Head of caudate nucleus (tissue), 42 donors: Measurements from ENCODE around the gene TCF25.

Experiments
- DNase-seq, 42 donors: peaks; one replicate each; pipeline versions ENCODE4 v3.0.0 to v3.0.0-alpha.2; 2020 to 2021; ENCODE audit warnings: mixed read lengths in 7 of 42
- intact Hi-C: fragments of 100-400 bp; cut with DNase I; formaldehyde crosslinking; loops from one replicate; pipeline ENCODE4 v1.15.0; 2022

Gene TCF25

GRCh38 chr16:89898201-89898967 lies 25.0 kb downstream of the TCF25 start:
- DNase-seq, result peak in 3 of 42 donors; percentile 23 to 47 (median 33)

GRCh38 chr16:89899879-89900481 lies 26.6 kb downstream of the TCF25 start:
- intact Hi-C loops, result no loop called here
- peak in 31 of 42 donors; percentile 25 to 85 (median 63) for DNase-seq

More at GRCh38 chr16:89898201-89898967, 25.0 kb downstream of the TCF25 start:
- intact Hi-C loops, result no loop called here

DNA sequence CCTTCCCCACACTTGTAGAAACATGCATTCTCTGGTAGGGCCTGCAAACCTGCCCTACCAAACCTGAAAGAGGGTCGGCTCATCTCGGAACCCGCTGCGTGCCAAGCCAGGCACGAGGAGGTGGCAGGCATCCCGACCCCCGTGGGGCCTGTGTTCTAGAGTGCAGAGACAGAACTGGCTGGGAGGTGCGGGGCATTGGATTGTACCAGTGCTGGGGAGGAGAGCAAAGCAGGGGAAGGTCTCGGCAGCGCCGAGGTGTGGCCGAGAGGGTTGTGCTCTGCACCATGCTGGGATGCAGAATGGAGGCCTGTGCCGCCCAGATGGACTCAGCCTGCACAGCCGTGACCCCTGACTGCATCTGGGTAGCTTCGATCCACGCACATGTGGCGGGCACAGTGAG lies 27.5 kb downstream of the TCF25 start:
- no peak for DNase-seq
- intact Hi-C loops, result no loop called here

- intact Hi-C loops, result no loop called here
- DNase-seq, result no peak
These were observed 29.6 kb downstream of the TCF25 start for GRCh38 chr16:89902980-89903379.

- no peak for DNase-seq
- intact Hi-C loops, result no loop called here
These were observed 30.6 kb downstream of the TCF25 start for GRCh38 chr16:89903908-89904515.

- DNase-seq, result no peak
- intact Hi-C loops, result no loop called here
These were observed 31.5 kb downstream of the TCF25 start for GRCh38 chr16:89904606-89905510.

DNA sequence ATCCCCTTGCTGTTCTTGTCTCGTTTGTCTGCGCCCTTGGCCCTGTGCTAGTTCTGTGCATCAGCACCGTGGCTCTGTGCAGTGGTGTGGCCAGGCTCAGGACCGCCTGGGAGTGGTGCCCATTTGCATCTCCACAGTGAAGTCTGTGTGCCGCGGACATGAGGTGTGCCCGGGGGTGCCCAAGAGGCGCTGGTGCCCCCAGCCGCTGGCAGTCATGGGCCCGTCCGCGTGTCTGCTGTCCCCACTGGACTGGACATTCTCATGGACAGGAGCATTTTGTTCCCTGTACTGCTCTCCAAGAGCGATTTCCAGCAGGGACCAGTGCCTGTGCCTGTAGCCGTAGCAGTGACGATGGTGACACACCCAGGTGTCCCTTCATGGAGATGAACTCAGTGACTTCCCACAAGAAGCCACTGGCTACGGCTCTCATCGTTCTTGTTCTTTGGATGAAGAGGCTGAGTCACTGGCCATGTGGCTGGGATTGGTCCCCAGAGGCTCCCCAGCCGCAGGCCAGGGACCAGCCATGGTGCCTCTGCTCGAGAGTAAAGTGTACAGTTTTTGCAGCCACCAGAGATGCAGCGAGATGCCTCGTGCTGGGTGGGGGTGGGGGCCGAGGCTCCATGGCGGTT lies 32.2 kb downstream of the TCF25 start:
- no peak for DNase-seq
- intact Hi-C loops, result no loop called here

DNA sequence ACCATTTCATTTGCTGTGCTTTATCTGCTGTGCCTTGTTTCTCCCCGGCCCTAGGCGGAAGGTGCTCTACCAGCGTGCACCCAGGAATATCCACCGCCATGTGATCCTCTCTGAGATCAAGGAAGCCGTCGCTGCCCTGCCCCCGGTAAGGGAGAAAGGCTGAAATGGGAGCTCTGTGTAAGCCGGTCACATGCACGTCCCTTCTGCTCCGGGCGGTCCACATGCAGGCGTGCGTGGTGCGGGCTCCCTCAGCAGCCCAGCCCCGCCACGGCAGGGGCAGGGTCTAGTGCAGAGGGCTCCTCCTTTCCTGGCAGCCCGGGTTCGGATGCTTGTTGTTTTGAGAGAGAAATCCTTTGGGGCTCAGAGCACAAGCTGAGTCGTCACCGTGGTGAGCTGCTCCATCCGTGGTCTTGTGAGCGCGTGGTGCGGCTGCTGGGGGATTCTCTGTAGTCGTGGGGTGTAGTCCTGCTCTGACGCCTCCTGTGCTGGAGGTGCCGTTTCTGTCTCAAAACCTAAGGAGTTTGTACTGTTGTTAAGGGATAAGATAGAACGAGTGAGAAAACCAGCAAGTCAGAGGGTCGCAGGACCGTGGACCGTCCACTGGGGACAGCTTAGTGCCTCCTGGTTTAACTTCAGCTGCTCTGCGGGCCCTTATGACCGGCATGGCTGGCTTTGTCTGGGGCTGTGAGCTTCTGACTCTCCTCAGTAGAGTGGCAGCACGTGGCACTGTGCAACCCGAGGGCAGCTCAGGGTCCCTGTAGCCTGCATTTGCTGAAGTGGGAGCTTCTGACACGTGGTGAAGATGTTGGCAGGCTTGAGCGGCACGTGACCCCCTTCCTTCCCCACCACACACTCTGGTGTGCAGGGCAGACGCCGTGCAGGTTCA lies 33.0 kb downstream of the TCF25 start:
- peak in 1 of 42 donors; percentile 25 for DNase-seq
- intact Hi-C loops, result no loop called here

DNA sequence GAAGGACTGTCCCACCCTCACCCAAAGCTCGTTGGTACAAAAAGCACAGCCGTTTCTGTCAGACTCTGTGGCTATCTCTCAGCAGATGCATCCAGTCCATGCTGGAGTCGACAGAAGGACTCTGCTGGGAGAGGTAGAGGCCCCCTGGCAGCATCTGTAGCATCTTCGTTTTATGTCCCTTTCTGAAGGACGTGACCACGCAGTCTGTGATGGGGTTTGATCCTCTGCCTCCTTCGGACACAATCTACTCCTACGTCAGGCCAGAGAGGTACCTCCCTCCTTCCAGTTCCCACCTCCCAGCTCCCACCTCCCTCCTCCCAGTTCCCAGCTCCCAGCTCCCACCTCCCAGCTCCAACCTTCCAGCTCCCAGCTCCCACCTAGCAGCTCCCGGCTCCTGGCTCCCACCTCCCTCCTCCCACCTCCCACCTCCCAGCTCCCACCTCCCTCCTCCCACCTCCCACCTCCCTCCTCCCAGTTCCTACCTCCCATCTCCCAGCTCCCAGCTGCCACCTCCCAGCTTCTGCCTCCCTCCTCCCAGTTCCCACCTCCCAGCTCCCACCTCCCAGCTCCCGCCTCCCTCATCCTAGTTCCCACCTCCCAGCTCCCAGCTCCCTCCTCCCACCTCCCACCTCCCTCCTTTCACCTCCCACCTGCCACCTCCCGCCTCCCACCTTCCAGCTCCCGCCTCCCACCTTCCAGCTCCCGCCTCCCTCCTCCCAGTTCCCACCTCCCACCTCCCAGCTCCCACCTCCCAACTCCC lies 33.8 kb downstream of the TCF25 start:
- intact Hi-C loops, result no loop called here
- DNase-seq, result no peak

DNA sequence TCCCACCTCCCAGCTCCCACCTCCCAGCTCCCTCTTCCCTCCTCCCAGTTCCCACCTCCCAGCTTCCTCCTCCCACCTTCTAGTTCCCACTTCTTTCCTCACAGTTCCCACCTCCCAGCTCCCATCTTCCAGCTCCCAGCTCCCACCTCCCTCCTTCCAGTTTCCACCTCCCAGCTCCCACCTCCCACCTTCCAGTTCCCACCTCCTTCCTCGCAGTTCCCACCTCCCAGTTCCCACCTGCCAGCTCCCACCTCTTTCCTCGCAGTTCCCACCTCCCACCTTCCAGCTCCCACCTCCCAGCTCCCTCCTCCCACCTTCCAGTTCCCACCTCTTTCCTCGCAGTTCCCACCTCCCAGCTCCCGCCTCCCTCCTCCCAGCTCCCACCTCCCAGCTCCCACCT lies 34.8 kb downstream of the TCF25 start:
- no peak for DNase-seq
- intact Hi-C loops, result no loop called here

- peak; percentile 74 to 94 (median 88) for DNase-seq
- intact Hi-C loops, result no loop called here
These were observed 36.7 kb downstream of the TCF25 start for GRCh38 chr16:89909777-89910716.

DNA sequence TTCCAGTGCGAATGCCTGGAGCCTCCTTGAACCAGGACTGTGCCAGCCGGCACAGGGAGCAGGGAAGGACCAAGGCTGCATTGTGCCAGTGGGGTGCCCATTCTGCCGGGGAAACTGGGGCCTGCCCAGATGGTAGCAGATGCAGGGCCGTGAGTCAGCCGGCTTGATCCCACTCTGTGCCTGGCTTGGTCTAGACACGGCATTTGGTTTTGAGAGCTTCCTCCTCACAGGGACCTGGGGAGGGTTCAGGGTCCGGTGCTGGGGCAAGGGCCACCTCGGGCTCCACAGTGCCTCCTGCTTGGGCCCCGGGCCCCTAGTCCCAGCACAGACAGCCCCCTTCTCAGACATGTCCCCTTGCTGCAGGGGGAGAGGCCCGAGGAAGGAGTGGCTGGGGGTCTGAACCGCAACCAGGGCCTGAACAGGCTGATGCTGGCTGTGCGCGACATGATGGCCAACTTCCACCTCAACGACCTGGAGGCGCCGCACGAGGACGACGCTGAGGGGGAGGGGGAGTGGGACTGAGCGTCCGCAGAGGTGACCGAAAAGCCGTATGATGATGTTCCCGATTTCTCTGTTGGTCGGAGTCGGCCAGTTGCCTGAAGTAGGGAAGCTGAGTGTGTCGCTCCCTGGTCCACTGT lies 37.4 kb downstream of the TCF25 start:
- DNase-seq, result peak in 1 of 42 donors; percentile 11
- intact Hi-C loops, result no loop called here

DNA sequence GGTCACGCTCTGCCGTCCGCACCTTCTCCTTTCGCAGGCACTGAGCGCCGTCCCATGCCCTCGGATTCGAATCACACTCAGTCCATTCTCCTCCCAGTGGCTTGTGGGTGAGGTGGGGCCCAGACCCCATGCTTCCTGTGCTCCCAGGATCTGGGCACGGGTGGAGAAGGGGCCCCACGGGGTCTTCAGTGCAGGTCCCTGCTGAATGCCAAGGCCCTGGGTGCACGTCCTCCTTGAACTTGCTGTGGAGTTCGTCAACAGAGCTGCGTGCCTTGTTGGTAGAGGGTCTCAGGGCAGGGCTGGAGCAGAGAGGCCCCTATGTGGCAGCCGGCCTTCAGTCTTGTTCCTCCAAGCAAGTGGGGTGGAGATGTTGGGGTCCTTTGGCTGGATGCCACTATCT lies 38.0 kb downstream of the TCF25 start:
- no peak for DNase-seq
- intact Hi-C loops, result no loop called here

DNA sequence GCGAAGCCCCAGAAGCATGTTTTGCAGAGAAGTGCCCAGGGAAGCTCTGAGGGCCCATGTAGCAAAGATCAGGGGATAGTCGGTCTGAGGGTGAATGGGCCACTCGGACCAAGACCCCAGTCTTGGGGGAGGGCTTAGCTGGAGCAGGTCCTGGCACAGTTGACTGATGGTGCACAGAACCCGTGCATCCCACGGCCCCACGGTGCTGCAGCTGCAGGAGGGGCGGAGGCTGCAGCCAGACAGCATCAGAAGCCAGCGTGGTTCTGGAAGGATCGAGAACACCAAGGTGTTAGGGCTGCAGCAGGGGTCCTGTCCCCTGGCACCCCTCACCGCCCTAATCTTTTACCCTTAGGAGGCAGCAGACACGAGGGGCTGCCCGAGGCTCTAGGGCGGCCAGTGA lies 38.8 kb downstream of the TCF25 start:
- intact Hi-C loops, result no loop called here
- no peak for DNase-seq

- no peak for DNase-seq
- intact Hi-C loops, result no loop called here
These were observed 39.2 kb downstream of the TCF25 start for GRCh38 chr16:89912627-89913026.
